OCI-LY7 (cell line): Measurements from ENCODE around the gene SMIM22. TPM values are rescaled to one million over a fixed set of nuclear protein-coding genes. Genes with fewer than 3 reads are reported as not detected.

Source experiments
- BruUV-seq: library from RNA; stranded (reverse); fragments of 400-500 nt; replicated peaks from 2 replicates; lab custom pipeline; 2021; lab: Mats Ljungman, UMichigan
- CTCF ChIA-PET: fragments of 300-600 bp; sonication (Branson Sonifier 250); formaldehyde crosslinking; loops from one replicate; lab custom pipeline; 2022; ENCODE audit warnings: antibody characterized with exemption; ENCODE audit not compliant: unreplicated experiment; lab: Charles Lee
- POLR2A ChIA-PET: fragments of 300-600 bp; sonication (Branson Sonifier 250); formaldehyde crosslinking; loops from one replicate; lab custom pipeline; 2022; ENCODE audit warnings: antibody characterized with exemption; lab: Charles Lee
- DNase-seq: peaks from one replicate; pipeline ENCODE4 v3.0.0-alpha.2; 2015; ENCODE audit warnings: low spot score
- H2AFZ ChIP-seq: fragments of 200-600 bp; sonication (generic), shearing (Covaris generic); 2 replicates; pipeline ENCODE4 v1.6.1; 2014; ENCODE audit warnings: mild to moderate bottlenecking, antibody characterized with exemption, low read length, moderate library complexity
- H3K27ac ChIP-seq: fragments of 200-600 bp; sonication (generic); 2 replicates; pipeline ENCODE4 v1.5.1; 2014; ENCODE audit warnings: mixed run types, low read depth, mild to moderate bottlenecking, moderate library complexity, low read length, inconsistent platforms; ENCODE audit not compliant: poor library complexity, severe bottlenecking
- H3K36me3 ChIP-seq: fragments of 200-600 bp; sonication (generic); 2 replicates; pipeline ENCODE4 v1.6.1; 2014; ENCODE audit warnings: mild to moderate bottlenecking, antibody characterized with exemption, low read length, moderate library complexity, mixed read lengths; ENCODE audit not compliant: insufficient read depth
- H3K4me1 ChIP-seq: fragments of 200-600 bp; sonication (generic); 2 replicates; pipeline ENCODE4 v1.5.1; 2014; ENCODE audit warnings: mild to moderate bottlenecking, low read length; ENCODE audit not compliant: insufficient read depth, poor library complexity, severe bottlenecking
- H3K4me2 ChIP-seq: fragments of 200-600 bp; sonication (generic); 2 replicates; pipeline ENCODE4 v1.6.1; 2014; ENCODE audit warnings: mild to moderate bottlenecking, low read length
- H3K4me3 ChIP-seq: fragments of 200-600 bp; sonication (generic); 2 replicates; pipeline ENCODE4 v1.5.1; 2014; ENCODE audit warnings: mild to moderate bottlenecking, low read depth, low read length; ENCODE audit not compliant: poor library complexity, severe bottlenecking
- H3K79me2 ChIP-seq: fragments of 200-600 bp; sonication (generic); 2 replicates; pipeline ENCODE4 v1.6.1; 2016; ENCODE audit warnings: low read depth, mild to moderate bottlenecking, low read length, moderate library complexity, mixed read lengths; ENCODE audit not compliant: insufficient read depth
- H3K9me2 ChIP-seq: fragments of 200-600 bp; sonication (generic); 2 replicates; pipeline ENCODE4 v1.6.1; 2016; ENCODE audit warnings: mild to moderate bottlenecking, low read length, mixed read lengths; ENCODE audit not compliant: insufficient read depth
- H3K9me3 ChIP-seq: fragments of 200-600 bp; sonication (generic); 2 replicates; pipeline ENCODE4 v1.6.1; 2014; ENCODE audit warnings: mild to moderate bottlenecking, mixed run types, low read length, mixed read lengths
- H4K20me1 ChIP-seq: fragments of 200-600 bp; sonication (generic); 2 replicates; pipeline ENCODE4 v1.6.1; 2014; ENCODE audit warnings: mild to moderate bottlenecking, antibody characterized with exemption, low read length, moderate library complexity, mixed read lengths; ENCODE audit not compliant: insufficient read depth
- EZH2phosphoT487 ChIP-seq: fragments of 200-600 bp; sonication (generic); IDR thresholded peaks from 2 replicates; pipeline ENCODE4 v1.6.1; 2018; ENCODE audit warnings: low read depth, borderline replicate concordance, mild to moderate bottlenecking, mixed run types, antibody characterized with exemption, low read length, moderate library complexity, mixed read lengths
- intact Hi-C: fragments of 100-400 bp; cut with micrococcal nuclease; formaldehyde crosslinking; loops from one replicate; pipeline ENCODE4 v1.10.0; 2022; ENCODE audit not compliant: unreplicated experiment
- total RNA-seq, 2 experiments: library from RNA; depleted of rRNA in 1 of 2; stranded (reverse); fragments of >200 nt in 1 of 2; shearing (Covaris generic) in 1 of 2; gene quantifications; 2 replicates each; pipeline ENCODE4 v1.2.3, GENCODE V29; 2014 to 2022
- TF ChIP-seq, protein P1 (sequence below): fragments of 200-600 bp; sonication (generic); conservative IDR thresholded peaks from 2 replicates; pipeline ENCODE4 v1.5.1; 2014; ENCODE audit warnings: mild to moderate bottlenecking, antibody characterized with exemption, low read length, moderate library complexity, mixed read lengths

SMIM22 gene
- total RNA-seq, 2 experiments from 2014 or later, result not detected

DNA sequence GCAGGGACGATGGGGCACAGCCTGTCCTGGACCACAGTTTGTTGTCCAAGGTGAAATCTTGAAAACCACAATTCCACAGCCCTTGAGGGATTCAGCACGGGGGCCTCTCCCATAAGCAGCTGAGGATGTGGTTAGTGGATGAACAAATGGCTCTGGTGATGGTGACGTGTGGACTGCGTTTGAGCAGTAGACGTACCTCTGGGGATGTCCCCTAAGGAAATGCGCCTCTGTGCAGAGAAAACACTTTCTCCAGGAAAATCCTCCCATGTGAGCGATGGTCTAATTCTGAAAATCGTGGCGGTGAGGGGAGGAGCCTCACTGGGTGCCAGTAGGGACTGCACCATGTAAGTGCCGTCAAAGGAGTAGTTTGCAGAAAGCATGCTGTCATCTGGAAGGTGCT is 4.3 kb upstream of the SMIM22 start:
- no TSS peak for BruUV-seq
- CTCF ChIA-PET, result no interaction called here
- TF ChIP-seq EZH2phosphoT487, result no peak
- TF ChIP-seq, protein P1, sequence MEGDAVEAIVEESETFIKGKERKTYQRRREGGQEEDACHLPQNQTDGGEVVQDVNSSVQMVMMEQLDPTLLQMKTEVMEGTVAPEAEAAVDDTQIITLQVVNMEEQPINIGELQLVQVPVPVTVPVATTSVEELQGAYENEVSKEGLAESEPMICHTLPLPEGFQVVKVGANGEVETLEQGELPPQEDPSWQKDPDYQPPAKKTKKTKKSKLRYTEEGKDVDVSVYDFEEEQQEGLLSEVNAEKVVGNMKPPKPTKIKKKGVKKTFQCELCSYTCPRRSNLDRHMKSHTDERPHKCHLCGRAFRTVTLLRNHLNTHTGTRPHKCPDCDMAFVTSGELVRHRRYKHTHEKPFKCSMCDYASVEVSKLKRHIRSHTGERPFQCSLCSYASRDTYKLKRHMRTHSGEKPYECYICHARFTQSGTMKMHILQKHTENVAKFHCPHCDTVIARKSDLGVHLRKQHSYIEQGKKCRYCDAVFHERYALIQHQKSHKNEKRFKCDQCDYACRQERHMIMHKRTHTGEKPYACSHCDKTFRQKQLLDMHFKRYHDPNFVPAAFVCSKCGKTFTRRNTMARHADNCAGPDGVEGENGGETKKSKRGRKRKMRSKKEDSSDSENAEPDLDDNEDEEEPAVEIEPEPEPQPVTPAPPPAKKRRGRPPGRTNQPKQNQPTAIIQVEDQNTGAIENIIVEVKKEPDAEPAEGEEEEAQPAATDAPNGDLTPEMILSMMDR, result no peak
- no peak for DNase-seq
- Histone ChIP-seq H3K4me2 (no peak overlapping the region), H3K9me2 (no peaks in the 10 kb centered on the region), H3K79me2 (no peaks in the 10 kb centered on the region), H3K36me3 (no peaks in the 10 kb centered on the region), H3K27ac (no peak overlapping the region), H2AFZ (no peak overlapping the region), H4K20me1 (no peaks in the 10 kb centered on the region), H3K4me3 (no peak overlapping the region), H3K9me3 (no peaks in the 10 kb centered on the region), H3K4me1 (no peaks in the 10 kb centered on the region)
- POLR2A ChIA-PET, result no interaction called here
- intact Hi-C loops, result no loop called here

DNA sequence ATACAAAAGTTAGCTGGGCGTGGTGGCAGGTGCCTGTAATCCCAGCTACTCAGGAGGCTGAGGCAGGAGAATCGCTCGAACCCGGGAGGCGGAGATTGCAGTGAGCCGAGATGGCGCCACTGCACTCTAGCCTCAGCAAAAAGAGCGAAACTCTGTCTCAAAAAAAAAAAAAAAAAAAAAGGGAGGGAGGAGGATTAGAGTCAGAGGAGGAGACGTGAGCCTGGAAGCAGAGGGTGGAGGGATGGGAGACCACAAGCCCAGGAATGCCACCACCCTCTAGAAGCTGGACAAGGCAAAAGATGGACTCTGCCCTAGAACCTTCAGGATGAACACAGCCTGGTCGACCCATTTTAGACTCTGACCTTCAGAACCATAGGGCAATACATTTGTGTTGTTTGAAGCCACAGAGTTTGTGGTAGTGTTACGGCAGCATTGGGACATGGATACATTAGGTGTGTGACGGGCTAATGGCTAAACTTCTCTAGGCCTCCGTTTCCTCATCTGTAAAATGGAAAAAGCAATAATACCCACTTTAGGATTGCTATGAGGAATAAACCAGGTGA is 2.1 kb upstream of the SMIM22 start:
- Histone ChIP-seq H3K4me1 (no peaks in the 10 kb centered on the region), H3K36me3 (no peaks in the 10 kb centered on the region), H2AFZ (no peak overlapping the region), H3K27ac (no peak overlapping the region), H3K9me3 (no peaks in the 10 kb centered on the region), H4K20me1 (no peaks in the 10 kb centered on the region), H3K9me2 (no peaks in the 10 kb centered on the region), H3K4me2 (no peak overlapping the region), H3K79me2 (no peaks in the 10 kb centered on the region), H3K4me3 (no peak overlapping the region)
- no TSS peak for BruUV-seq
- DNase-seq, result no peak
- CTCF ChIA-PET, result no interaction called here
- intact Hi-C loops, result no loop called here
- TF ChIP-seq, protein P1, result no peak
- TF ChIP-seq EZH2phosphoT487, result no peak
- POLR2A ChIA-PET, result interaction anchor here (0.7 kb wide), 1 partner anchor 25 kb away, joined by 4 read pairs; no protein-coding TSS in a partner anchor

DNA sequence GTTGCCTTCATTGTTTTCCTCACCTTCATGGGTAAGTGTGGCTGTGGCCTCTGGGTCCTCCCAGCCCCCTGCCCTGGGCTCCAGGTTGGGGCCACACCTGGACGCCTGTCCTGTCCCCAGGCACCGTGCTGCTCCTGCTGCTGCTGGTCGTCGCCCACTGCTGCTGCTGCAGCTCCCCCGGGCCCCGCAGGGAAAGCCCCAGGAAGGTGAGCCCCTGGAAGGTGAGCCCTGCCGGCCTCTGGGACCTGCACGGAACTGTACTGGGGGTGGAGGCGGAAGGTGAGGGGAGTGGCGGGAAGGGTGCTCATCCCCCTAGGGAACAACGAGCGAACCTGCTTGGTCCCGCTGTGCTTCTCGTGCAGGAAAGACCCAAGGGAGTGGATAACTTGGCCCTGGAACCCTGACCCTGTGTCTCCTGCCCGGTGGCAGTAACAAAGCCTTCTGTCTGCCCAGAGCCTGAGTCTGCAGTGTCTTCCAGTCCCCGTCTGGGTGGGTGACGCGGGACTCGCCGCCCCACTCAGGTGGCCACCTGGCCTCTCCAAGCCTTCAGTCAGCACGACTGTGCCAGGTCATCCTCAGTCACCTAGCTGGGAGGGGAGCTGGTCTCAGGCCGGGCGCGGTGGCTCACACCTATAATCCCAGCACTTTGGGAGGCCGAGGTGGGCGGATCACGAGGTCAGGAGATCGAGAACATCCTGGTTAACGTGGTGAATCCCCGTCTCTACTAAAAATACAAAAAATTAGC is 831 bp downstream of the SMIM22 start:
- H3K79me2 ChIP-seq, result no peaks in the 10 kb centered on the region
- H3K4me2 ChIP-seq, result no peak overlapping the region
- DNase-seq, result no peak
- BruUV-seq, result no TSS peak
- no peak overlapping the region for H2AFZ ChIP-seq
- no peak overlapping the region for H3K27ac ChIP-seq
- H3K36me3 ChIP-seq, result no peaks in the 10 kb centered on the region
- peaks cover 5% of the 10 kb centered on the region for H3K4me1 ChIP-seq
- intact Hi-C loops, result no loop called here
- H3K4me3 ChIP-seq, result no peak overlapping the region
- ChIA-PET POLR2A (no interaction called here), CTCF (no interaction called here)
- no peak for TF ChIP-seq EZH2phosphoT487
- TF ChIP-seq, protein P1, result no peak
- H3K9me2 ChIP-seq, result no peaks in the 10 kb centered on the region
- no peaks in the 10 kb centered on the region for H3K9me3 ChIP-seq
- no peaks in the 10 kb centered on the region for H4K20me1 ChIP-seq
